GM18519 (cell line): ENCODE measurements around the gene PPP4R4.
"Not testable (repeated sequence)": the region's sequence is repeated elsewhere in the genome, so short reads cannot be mapped to it uniquely, and the experiment has no call there.

Experiments
- ATAC-seq: cut with Tn5 transposase; IDR thresholded peaks from one replicate; pipeline ENCODE4 v1.9.1; 2021; ENCODE audit warnings: mild to moderate bottlenecking, moderate library complexity; ENCODE audit not compliant: unreplicated experiment, low FRiP score

Gene PPP4R4

GRCh38 chr14:94143239-94143638 is 30.9 kb upstream of the PPP4R4 start:
- ATAC-seq, result no peak

- ATAC-seq, result no peak
Observed at GRCh38 chr14:94143711-94144110, 30.4 kb upstream of the PPP4R4 start.

- no peak for ATAC-seq
Observed at GRCh38 chr14:94144765-94145164, 29.4 kb upstream of the PPP4R4 start.

- no peak for ATAC-seq
Observed at GRCh38 chr14:94145902-94146527, 28.1 kb upstream of the PPP4R4 start.

GRCh38 chr14:94152676-94153075 is 21.4 kb upstream of the PPP4R4 start:
- no peak for ATAC-seq

GRCh38 chr14:94153750-94154342 is 20.3 kb upstream of the PPP4R4 start:
- no peak for ATAC-seq

GRCh38 chr14:94156143-94156542 is 18.0 kb upstream of the PPP4R4 start:
- not testable (repeated sequence) for ATAC-seq

GRCh38 chr14:94157197-94157596 is 16.9 kb upstream of the PPP4R4 start:
- no peak for ATAC-seq

GRCh38 chr14:94158239-94158883 is 15.8 kb upstream of the PPP4R4 start:
- ATAC-seq, result no peak

GRCh38 chr14:94161058-94161457 is 13.1 kb upstream of the PPP4R4 start:
- no peak for ATAC-seq

- no peak for ATAC-seq
Observed at GRCh38 chr14:94161981-94162380, 12.1 kb upstream of the PPP4R4 start.

GRCh38 chr14:94162466-94162865 is 11.7 kb upstream of the PPP4R4 start:
- ATAC-seq, result no peak

- no peak for ATAC-seq
Observed at GRCh38 chr14:94163796-94164195, 10.3 kb upstream of the PPP4R4 start.

GRCh38 chr14:94164685-94165431 is 9.3 kb upstream of the PPP4R4 start:
- ATAC-seq, result no peak

GRCh38 chr14:94165744-94166143 is 8.4 kb upstream of the PPP4R4 start:
- ATAC-seq, result no peak

GRCh38 chr14:94170136-94170535 is 4.0 kb upstream of the PPP4R4 start:
- no peak for ATAC-seq

GRCh38 chr14:94171208-94171607 is 2.9 kb upstream of the PPP4R4 start:
- no peak for ATAC-seq

- no peak for ATAC-seq
Observed at GRCh38 chr14:94172545-94172944, 1.6 kb upstream of the PPP4R4 start.

GRCh38 chr14:94173471-94173884 is 644 bp upstream of the PPP4R4 start:
- no peak for ATAC-seq

GRCh38 chr14:94174604-94175010 is 485 bp downstream of the PPP4R4 start:
- ATAC-seq, result no peak

GRCh38 chr14:94175011-94175745 is 1.1 kb downstream of the PPP4R4 start:
- ATAC-seq, result no peak
